HG03064 (cell line): ENCODE measurements around the gene MEIS2.

Experiments used
- ATAC-seq: cut with Tn5 transposase; IDR thresholded peaks from one replicate; pipeline ENCODE4 v1.9.1; 2021; ENCODE audit warnings: low read depth; ENCODE audit not compliant: unreplicated experiment

Gene MEIS2

DNA sequence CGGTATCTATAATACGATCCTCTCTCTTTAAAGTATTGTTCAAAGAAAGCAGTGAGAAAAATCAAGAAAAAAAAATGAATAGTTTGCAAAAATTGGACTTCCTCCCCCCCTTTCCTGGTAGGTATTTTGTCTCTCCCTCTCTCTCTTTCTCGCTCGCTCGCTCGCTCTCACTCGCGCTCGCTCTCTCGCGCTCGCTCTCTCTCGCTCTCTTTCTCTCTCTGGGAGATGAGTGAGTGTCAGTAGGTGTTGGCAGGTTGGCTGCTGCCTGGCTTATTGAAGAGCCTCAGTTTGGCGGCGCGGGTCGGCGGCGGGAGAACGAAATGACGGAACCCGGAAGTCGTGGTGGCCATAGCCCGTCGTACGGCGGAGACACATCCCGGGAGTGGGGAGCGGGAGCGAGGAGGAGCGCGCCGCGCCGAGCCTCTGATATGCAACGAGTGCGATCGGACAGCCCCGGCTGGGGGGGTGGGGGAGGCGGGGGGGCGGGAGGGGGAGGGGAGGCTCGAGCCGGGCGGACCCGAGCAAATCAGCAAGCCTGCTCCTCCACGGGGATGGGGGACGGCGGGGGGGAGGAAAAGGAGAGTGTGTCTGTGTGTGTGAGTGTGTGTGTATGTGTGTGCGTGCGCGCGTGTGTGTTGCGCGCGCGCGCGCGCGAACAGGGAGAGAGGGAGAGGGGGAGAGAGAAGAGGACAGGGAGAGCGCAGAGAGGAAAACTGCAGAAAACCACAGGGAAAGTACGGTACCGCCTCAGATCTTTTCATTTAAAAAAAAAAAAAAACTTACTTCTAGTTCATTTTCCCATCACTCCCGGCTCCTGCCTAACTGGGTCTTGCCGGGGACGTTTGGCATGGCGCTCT, at the start of gene MEIS2:
Gene MEIS2 (minus strand): TSS at position 441 of the 857 bp plus-strand sequence. CDS start 1,083 bp downstream, outside the sequence.
- no peak for ATAC-seq

DNA sequence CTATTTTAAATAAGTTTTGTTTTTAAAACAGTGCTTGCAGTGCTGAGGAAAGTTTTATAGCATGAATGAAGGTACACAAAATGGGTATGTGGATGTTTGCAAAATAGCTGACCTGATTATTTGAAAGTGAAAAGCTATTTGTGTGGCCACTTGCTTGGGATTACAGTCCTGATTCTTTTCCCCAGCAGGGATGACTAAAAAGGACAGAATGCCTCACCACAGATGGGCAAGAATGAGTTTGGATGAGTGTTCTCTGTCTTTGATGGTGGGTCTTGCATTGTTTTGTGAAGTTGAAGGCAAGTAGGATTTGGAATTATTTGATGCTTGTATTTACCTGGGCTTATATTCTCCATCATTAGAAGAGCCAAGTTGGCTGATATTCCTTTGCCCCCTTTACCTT, 48.8 kb upstream of the MEIS2 start:
- ATAC-seq: no peak

DNA sequence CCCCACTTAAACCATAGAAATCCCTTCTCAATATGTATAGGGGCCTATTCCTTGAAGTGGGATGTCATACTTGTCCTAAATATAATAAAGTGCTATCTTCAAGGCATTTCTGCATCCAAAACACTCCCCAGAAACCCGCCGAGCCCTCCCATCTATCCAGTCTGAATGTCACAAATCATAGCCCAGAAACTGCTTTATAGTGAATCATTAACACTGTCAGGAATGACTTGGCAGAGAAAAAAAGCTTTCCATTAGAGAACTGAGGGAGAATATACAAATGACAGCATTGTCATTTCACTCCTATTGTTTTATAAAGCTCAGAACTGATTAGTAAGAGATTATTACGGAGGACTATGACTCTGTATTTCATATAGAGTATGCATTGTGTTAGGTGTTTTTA, 48.4 kb upstream of the MEIS2 start:
- no peak for ATAC-seq

DNA sequence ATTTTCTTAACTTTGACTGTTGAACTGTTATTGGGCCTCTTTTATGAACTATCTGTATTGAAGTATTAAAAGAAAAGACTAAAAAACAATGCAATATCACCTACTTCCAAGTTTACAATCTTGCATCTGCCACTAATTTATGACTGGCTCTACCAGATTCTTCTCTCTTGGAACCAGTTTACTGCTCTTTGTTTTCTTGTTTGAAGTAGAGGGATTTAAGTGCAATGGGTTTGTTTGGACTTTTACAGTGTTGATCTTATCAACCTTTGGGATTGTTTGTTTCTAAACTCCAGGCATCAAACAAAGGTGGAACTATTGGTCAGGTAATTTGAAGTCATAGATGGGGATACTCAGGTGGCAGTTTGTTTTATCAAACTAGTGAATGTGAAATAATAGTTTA, 43.0 kb upstream of the MEIS2 start:
- ATAC-seq: no peak

DNA sequence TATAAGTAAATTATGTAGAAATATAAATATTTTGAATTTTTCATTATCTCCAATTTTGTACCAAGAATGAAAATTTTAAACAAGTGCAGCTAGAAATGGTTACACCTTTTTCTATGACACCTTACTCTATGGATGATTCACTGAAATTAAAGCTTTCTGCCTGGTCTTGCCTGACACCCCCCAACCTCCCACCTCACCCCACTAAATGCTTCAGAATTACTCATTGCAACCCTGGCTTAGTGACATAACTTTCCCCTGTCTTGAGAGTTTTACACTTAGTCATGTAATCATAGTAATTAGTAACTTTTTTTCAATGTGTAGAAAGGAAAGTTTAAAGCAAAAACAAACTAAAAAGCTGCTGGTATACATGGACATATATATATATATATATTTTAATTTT, 42.0 kb upstream of the MEIS2 start:
- no peak for ATAC-seq

DNA sequence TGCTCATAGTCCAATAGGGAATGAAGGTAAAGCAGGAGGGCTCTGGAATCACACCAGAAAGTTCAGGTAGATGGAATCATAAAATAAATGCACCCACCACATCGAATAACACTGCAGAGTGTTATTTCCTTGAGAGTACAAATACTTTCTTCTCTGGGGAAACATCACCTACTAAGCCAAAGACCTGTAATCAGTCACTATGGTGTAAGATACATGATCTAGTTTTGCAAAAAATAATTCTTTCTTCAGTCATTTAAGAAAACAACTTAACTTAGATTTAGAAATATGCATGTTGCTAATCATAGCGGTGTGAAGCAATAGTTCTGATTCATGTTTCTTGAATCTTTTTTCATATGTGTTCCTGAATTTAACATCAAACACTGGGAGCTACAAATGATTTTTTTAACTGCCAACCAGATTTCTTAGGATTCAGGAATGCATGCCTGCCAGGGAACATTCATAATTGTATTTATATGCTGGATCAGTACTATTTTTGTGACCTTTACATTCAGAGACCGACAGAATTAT, 40.2 kb upstream of the MEIS2 start:
- no peak for ATAC-seq

DNA sequence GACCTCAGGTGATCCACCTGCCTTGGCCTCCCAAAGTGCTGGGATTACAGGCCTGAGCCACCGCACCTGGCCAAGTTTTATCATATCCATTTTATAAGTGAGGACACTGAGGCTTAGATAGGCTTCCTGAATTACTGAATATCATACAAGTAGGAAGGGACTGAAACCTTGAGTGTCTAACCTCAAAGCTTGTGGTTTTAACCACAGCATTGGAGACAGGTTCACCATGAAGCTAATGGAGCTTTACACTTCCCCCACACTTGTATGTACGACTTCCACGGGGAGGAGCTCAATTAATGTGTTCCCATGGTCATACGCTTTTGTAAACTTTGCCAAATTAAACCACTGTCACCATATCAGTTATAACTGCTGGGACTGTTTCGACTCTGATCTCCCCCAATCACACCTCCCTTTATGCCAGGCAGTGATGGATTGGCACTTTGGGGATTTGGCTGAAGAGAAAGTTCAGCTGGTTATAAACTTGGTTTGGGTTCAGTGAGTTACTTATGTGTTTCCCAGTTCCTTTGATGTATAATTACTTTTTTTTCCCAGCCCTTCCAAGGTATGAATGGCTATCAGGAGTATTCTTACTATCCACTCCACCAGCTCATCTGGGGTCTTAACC, 38.4 kb upstream of the MEIS2 start:
- no peak for ATAC-seq

DNA sequence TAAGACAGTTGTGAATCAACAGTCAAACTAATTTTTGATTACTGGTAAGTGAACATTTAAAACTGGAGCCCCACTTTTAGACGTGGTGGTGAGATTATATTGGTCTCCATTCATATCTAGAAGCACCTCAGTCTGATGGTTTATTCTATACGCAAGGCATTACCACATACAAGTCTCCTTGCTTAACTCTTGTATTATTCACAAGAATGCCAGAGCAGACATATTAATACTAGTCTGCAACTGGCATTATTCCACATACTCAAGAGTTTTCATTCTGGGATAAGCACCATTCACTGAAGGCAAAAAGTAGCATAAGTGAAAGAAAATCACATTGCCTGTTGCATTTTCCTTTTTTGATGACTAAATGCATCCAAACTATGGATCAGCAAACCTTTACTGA, 36.9 kb upstream of the MEIS2 start:
- ATAC-seq: no peak

DNA sequence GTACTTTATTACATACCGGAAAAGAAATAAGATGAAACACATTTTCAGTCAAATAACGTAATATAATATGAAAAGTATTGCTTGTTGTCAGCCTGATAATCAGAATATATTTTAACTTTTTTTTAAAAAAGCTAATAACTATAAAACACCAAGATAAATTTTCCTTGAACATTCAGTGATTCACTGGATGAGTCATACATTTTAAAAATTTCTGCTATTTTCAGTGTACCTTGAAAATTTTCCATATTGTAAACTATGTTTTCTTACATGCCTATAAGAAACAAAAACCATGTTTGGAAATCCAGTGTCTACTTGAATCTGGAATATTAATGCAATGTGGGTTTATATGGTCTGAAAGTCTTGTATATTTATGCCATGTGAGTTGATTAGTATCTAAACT, 36.3 kb upstream of the MEIS2 start:
- ATAC-seq: no peak

DNA sequence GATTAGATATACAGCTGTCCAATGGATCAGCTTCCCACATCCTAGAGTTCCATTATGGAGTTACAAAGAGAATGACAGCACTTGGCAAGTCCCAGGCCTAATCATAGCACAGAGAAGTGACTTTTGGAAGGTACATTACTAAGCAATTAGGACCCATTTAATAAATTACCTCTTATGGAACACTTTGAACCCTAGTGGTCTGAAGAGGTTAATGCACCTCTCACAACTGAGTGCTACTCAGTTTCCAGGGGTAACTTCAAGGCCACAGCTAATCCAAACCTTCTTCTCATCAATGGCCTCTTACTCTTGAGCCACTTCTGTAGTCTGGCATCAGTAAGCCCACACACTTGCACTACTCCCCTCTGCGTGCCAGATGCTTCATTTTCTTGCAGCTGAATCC, 34.9 kb upstream of the MEIS2 start:
- no peak for ATAC-seq

DNA sequence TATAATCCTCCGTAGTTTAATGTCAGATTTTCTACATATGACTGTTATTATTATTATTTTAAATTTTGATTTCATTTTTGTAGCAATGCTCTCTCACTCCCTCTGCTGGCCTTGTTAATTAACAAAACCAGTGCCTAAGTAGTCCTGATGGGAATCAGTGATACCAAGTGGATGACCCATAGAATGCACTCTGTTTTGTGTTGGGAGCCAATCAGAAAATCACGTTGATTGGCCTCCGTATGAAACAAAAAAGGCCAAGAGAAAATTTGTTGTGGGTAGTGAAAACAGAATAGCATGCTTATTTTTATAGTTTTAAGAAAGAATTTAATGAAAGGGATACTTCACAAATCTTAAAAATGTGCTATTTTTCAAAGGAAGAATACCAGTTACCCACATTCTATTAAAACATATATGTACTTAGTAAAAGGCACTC, 34.4 kb upstream of the MEIS2 start:
- no peak for ATAC-seq

DNA sequence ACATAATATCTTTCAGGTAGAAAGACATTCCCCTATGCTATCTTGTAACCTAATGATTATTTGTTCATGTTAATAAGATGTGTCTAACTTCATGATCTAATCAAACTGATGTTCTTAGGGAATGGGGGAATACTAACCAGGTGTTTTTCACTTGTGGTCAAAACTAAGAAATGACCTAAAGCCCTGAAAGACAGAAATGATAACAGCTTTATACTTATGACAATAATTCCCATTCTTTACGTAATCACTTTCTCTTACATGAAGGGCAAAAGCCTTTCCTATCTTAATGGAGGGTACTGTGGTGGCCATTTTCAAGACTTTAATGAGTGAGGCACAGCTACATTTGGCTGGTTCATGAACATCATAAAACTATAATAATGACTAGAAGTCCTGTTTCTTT, 33.9 kb upstream of the MEIS2 start:
- ATAC-seq: no peak

DNA sequence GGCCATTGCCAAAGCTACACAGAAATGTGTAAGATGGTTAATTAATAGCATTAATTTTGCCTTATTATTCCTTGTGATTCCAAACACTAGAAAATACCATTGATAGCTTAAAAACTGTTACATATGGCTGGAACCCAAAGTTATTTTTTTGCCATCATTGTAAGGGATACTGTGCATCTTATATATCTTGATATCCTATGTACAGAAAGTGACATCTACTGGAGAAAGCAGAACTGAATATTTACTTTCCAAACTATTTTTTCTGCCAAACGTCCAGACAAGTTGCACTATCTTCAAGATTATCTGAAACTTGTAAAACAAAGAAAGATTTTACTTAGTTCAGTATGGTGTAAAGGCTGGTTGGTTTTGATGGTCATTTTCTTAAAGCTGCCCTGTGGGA, 33.3 kb upstream of the MEIS2 start:
- ATAC-seq: no peak

DNA sequence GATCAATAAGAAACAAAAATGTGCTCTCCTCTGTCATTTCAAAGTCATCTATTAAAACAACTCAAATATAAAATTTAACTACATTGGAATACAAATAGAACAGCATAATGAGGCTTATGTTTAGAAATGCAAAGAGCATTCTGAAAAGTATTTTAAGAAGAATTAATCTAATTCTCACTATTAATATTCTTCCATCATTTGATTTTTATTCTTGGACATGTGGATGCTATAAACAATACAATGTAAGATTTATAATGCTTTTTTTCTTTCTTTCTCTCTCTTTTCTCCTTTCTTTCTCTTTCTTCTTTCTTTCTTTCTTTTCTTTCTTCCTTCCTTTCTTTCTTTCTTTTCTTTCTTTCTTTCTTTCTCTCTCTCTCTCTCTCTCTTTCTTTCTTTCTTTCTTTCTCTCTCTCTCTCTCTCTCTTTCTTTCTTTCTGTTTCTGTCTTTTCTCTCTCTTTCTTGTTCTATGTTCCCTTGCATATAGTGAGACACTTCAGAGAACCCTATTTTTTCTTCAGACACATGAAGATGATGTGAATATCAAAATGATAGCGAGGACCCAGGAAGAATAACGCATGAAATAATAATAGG, 32.6 kb upstream of the MEIS2 start:
- ATAC-seq: no peak

DNA sequence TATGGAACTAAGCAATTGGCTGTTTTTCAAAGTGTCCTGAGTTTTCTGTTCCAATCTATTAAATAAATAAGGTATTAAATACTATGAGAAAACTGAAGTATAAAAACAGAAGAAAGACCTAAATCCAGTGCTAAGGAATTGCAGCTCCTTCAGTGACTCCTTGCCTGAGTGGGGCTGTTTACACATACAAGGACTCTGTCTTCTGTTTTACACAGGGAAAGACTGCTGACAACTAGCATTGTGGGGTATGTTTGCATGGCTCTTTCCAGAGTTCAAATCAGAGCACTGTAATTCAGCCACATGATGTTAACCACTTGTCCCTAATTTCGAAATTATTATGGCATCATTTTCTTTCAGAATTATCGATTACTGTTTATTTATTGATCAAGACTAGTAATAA, 31.3 kb upstream of the MEIS2 start:
- no peak for ATAC-seq

DNA sequence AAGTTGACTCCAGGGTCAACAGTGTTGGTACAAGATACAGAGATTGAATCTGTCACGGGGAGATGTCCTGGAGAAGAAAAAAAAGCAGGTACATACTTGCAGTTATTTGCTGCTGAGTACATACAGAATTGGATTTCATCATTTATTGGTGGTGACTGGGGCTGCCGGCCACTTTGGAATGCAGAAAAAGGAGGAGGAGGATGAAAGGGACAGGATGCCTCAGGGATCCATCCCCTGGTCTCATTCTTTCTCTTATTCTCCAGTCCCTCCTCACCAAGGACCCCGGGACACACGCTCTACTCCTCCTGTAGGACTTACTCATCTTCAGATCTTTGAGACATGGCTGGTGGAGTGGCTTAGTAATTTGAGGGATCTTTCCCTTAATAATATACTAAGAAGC, 30.0 kb upstream of the MEIS2 start:
- ATAC-seq: no peak

DNA sequence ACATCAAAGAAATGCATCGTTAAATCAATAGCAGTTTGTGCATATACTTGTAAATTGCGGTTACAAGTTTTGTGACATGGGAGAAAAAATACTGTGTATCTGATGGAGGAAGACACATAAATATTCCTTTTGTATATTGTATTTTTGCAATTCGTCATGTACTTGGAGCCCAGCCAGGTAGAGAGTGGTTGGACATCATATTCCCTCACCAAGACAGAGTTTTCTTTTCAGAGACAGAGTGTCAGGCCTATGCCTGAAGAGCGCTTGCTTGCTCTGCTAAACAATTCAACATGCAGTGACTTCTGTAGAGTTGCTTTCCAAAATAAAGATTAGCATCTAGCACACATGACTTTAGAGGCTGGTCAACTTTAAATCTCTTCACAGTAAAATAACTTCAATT, 24.8 kb upstream of the MEIS2 start:
- ATAC-seq: no peak

DNA sequence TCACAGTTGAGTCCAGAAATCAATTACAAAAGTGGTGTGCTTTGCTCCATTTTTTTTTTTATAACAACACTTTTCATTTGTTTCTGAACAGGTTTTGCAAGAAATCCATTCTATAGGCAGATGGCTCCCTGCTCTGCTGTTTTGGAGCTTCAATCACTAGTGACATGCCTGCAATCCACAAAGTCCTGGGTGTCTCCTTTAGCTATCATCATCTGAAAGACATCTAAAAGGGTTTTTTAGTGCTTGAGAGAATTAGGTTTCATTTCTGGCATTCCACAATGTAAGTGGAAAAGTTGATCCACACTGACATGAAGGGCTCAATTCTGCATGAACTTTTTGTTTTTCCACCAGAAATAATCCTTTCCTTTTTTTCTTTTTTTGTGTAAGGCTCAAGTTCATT, 24.0 kb upstream of the MEIS2 start:
- no peak for ATAC-seq

DNA sequence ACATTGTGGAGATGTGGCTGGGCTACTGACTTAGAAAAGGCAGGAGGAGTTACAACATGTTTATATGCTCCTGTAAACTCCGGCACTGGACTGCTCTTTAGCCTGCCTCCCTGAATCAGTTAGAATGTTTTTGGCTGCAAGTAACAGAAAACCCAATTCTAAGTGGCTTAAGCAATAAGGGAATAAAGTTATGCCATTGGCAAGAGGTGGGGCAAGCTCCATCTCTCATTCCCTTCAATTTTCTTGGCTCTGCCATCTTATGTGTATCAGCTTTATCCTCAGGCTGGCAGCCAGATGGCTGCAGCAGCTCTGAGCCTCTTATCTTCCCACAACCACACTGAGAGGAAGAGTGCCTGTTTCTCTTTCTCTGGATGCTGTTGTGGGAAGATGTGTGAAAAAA, 22.4 kb upstream of the MEIS2 start:
- no peak for ATAC-seq

DNA sequence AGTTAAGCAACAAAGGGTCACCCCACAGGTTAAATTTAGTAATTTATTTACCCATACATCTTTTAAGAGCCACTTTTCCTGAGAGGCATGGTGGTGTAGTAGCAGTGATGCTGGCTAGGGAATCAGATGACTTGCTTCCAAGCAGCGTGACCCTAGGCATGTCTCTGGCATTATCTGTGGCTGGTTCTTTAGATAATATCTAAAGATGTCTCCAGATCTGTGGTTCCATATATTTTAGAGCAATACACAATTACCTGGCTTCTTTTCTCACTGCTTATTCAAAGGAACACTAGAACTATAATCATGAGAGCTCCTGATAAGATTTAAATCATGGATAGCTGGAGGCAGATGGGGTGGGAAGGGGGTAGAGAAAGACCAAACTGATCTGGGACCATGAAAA, 21.1 kb upstream of the MEIS2 start:
- no peak for ATAC-seq

DNA sequence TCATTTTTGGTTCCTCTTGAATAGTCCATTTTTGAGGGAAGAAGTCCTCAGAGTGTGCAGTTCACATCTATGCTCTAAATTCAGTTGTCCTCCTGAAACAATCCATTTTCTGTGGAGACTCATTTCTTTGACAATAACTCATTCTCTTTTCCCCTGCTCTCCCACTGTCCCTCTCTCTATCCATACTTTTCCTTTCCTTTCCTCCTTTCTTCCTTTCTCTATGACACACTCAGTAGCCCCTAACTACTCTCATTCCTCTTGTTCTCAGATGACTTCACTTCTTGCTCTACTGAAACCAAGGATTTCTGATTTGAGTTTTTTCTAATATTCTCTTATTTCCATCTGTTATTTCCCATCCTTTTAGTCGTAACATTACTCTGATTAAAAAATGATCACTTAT, 16.7 kb upstream of the MEIS2 start:
- no peak for ATAC-seq

DNA sequence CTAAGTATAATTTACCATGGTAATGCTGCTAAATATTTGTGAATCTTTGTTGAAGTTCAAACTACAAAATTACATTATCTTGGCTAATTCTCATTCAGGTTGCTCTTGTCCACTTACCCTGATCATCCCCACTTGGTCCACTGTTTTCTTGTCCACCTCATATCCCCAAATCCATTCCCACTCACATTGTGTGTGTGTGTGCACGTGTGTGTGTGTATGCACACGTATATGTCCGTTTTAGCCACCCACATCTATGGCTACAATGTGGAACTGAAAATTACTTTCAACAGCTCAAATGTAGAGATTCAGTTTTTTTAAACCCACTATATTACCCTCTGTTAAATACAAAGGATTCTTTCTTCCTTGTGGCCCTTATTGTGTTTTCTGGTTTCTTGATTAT, 15.2 kb upstream of the MEIS2 start:
- no peak for ATAC-seq
